SK-N-MC (cell line): ENCODE results near the gene ICAM2.

Source experiments
- EZH2 ChIP-seq: fragments of 200-600 bp; sonication (generic); IDR thresholded peaks from one replicate; pipeline ENCODE4 v1.6.1; 2017; ENCODE audit warnings: antibody characterized with exemption
- POLR2AphosphoS5 ChIP-seq: IDR thresholded peaks from 2 replicates; pipeline ENCODE4 v1.6.1; 2012; ENCODE audit warnings: mild to moderate bottlenecking, low read depth, low read length, borderline replicate concordance

- TF ChIP-seq EZH2, result no peak
- TF ChIP-seq POLR2AphosphoS5, result no peak
Measured at GRCh38 chr17:64063088-64063487, 42.7 kb upstream of the ICAM2 start.
